Inferior parietal cortex (tissue), 1 donor: ENCODE results near the gene CCL4L2.
"Not testable (repeated sequence)": the region's sequence is repeated elsewhere in the genome, so short reads cannot be mapped to it uniquely, and the experiment has no call there.

ENCODE experiments used
- DNase-seq: peaks from one replicate; pipeline ENCODE4 v3.0.0-alpha.2; 2016; ENCODE audit errors: extremely low spot score

The CCL4L2 gene

DNA sequence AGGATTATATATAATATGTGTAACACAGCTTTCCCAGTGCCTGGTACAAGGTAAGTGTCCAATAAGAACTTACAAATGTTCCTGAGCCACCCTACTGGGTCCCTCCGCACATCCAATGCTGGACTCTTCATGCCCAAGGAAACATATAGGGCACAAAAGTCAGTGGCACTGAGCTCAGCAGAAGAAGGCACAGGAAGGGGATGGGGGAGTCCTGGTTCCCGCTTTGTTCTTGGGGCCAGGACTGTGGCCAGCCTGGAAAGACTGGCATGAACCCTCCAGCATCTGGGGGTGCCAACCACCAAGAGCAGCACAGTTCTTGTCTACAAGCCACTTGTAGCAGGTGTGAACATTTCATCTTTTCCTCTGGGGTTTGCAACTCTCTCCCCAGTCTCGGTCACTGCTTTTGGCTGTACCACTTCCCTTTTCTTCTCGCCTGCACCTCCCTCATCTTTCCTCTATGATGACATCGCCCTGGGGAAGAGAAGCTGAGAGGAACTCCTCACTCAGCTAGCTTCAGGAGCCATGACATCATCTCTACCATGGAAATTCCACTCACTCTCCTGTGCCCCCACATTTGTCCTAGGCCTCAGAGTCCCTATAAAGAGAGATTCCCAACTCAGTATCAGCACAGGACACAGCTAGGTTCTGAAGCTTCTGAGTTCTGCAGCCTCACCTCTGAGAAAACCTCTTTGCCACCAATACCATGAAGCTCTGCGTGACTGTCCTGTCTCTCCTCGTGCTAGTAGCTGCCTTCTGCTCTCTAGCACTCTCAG, at the start of gene CCL4L2:
TSS of gene CCL4L2 (plus strand) at position 625 of the 773 bp plus-strand sequence.
- DNase-seq = not testable (repeated sequence)

DNA sequence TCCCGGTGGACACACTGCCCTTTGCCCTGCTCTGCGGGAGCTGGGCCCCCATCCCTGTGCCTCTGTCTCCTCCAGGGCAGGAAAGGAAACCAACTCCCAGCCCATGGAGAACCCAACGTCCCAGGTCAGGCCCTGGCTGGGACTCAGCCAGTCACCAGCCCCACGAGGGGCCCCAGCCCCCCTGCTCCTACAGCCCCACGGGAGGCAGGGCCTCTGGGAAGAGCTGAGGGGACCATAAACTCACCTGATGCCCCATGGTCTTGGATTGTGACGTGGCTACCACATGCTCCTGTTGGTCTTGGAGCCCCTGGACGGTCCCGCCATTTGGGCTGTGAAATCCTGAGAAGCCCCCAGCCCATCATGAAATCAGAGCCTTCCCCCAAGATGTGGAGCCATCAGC, 42.0 kb upstream of the CCL4L2 start:
- not testable (repeated sequence) for DNase-seq

DNA sequence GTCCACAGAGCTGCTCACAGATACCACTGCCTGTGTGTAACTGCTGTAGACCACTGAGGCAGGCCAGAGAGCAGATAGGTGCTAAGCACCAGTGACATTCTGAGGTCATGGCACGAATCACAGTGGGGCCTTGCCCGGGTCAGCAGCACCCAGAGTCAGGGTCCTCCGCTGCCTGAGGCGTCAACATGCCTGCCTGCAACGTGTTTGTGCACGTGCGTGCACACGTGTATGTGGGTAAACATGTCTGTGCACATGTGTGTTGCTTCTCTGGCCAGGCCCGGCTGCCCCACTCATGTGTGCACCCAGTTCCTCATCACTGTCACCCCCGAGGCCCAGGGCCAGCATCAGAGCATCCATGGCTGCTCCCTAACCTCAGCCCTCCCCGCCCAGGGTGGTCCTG, 34.3 kb upstream of the CCL4L2 start, which contains the start of gene TBC1D3B:
TSS of gene TBC1D3B (minus strand) at position 101 of the 400 bp plus-strand sequence. CDS start 1,586 bp downstream, outside the sequence.
- DNase-seq = not testable (repeated sequence)

DNA sequence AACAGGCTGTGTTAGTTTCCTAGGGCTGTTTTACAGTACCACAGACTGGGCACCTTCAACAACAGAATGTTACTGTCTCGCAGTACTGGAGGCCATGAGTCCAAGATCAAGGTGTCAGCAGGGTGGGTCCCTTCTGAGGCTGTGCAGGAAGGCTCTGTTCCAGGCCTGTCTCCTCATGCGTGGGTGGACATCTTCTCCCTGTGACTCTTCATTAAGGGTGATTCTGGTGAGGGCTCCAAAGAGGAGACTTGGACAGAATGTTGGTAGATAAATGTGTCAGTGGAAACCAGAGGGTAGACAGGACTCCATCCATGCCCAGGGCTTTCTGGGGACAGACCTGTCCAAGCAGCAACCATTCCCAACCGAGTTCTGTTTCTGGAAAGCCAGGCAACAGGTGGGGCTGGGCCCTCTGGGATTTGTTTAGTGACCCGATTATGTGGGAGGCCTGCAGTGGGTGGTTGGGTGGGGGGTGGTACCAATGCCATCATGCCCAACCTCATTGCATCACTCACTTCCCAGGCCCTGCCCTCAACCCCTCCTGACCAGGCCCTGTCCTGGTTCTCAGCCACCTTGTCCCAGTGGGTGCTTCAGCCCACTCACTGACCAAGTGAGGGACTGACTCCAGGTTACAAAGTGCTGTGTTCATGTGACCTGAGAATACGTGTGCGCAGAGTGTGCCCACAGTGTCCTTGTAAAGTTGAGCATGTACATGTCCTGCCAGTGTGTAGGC, 29.3 kb upstream of the CCL4L2 start:
- DNase-seq = not testable (repeated sequence)

DNA sequence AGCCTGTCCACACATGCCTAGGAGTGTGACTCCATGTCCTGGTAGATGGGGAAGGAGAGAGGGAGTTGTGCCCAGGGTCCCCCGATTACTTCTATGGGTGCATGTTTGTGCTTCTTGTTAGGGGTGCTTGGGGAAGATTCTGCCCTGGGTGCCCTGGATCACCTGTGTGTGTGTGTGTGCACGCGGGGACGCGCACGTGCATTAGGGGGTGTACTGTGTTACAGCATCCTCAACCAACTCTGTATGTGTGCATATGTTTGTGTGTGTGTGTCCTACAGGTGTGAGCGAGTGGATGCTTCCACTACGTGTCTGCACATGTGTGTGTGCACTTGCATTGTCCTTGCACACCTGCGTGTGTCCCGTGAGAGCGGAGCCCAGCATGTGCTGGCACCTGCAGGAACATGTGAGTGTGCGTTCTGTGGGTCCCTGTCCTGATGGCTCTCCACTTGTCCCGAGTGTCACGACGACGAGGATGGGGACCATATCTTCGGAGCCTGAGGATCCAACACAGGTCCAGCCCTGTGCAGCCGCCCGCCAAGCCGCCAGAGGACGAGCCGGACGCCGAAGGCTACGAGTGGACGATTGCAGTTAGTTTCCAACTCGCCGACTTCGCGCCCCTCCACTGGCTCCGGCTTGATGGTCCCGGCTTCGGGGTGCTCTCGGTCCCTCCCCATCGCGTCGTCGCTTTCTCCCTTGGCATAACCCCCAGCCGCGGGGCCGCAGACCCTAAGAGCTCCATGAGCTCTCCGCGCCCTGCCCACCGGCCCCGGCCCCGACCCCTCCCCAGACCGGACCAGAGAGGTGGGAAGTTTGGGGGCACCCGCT, 28.5 kb upstream of the CCL4L2 start:
- DNase-seq = no peak

DNA sequence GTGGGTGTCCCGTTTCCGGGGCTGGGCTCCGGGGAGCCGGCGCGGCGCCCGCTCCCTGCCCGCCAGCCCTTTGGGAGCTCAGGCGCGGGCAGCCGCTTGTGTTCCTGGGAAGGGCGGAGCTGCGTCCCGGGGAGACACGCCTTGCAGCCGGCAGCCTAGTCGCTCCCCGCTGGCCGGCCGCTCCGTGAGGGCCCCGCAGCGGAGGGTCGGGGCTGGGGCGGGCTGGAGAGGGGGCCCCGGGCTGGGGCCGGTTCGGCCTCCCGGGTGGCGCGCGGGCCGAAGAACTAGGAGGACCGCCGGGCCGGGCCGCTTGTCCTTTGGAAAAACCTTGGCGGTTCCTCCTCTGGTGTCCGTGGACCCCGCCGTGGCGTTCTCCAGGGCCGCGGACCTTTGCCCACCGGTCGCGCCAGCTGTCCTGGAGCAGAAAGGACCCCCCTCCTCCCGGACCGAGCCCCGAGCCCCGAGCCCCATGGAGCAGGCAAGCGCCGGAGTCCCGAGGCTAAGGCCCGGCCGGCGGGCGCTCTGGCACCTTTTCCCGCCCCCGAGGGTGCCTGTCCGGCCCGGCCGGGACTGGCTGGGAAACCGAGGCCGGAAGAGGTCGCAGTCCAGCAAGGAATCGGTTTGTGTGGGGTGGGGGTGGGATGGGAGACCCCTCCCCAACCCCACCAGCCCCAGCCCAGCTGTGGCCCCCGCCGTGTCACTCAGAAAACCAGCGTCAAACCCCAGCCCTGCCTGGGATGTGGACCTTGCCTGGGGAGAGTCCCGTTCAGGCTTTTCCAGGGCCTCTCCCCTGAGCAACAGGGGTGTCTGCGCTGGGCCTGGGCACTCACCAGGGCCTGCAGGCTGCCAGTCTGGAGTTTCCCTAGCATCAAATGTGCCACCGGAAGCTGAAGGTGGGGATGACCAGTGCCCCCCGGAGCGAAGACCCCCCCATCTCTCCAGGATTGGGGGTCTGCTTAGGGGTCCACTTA, 27.6 kb upstream of the CCL4L2 start:
- no peak for DNase-seq

DNA sequence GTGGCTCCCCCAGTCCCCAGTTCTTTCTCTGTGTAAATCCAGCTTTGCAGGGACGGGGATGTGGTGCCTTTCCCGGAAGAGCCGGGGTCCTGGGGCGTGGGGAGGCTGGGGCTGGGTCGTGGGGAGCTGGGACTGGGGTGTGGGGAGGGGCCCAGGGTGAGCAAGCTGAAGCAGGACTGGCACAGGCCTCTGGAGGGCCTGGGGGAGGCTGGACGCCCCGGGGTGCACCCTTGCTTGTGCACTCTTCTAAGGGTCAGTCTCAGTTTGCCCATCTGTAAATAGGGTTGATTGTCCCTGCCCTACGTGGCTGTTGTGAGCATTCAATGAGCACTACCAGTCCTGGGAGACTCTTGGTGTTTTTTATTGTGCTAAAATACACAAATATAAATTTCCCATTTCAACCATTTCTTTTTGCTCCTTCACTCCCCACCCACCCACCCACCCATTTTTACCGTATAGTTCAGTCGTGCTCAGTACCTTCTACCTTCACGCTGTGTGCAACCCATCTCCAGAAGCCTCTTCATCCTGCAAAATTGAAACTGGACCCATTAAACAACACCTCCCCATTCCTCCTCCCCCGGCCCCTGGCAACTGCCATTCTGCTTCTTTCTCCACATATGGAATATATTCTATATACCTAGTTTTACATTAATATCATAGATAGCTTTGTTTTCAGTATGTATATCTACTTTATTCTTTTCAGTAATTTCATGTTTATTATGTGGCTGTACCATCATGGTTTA, 26.7 kb upstream of the CCL4L2 start:
- no peak for DNase-seq

DNA sequence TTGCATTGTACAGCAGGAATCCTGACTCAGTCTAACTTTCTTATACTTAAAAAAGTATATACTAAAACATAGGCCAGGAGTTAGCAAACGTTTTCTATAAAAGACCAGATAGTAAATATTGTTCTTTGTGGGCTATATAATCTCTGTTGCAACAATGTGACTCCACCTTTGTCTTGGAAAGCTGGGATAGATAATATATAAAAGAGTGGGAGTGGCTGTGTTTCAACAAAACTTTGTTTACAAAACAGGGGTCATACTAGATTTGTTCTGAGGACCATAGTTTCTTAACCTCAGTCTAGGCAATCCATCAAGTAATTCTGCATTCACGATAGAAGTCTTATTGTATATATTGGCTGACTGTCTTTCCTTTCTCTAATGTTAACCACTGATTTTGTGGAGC, 25.4 kb upstream of the CCL4L2 start:
- DNase-seq = no peak

DNA sequence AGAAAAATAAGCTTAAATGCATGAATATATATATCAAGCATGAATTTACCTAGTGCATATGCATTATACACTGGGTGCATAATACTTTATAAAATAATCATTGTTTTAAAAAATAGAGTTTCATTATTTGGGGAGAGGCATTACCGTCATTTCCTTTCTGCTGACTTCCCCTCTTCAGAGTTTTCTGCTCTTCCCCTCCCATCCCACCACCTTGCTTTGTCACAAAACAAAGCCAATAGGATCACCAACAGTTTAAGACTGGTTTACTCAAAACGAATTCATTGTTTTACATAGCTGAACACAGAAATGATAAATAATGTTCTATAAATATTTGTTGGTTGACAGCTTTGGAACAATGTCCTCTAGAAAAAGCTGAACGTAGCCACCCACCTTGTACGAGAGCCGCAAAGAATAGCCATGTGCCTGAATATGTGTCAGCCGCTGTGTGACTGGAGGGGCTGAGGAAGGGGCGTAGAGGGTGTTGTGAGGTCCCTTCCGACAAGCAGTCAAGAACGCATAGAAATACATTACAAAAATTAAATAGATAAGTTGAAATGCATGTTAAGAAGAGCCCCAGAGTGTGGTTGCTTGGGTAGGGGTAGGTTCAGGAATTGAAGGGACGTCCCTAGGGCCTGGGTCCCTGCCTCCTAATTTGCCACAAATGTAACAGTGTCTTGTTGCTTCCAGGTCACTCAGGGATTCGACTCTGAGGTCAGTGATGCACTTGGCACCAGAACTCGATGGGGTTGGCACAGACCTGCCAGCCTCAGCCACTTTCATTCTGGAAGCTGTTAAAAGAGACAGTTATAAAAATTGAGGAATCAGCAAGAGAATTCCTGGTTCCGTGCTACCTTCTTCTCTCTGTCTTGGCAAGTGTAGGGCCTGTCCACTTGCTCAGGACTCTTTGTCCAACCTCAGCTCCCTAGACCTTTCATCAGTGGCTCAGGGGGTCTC, 23.8 kb upstream of the CCL4L2 start:
- DNase-seq = not testable (repeated sequence)

DNA sequence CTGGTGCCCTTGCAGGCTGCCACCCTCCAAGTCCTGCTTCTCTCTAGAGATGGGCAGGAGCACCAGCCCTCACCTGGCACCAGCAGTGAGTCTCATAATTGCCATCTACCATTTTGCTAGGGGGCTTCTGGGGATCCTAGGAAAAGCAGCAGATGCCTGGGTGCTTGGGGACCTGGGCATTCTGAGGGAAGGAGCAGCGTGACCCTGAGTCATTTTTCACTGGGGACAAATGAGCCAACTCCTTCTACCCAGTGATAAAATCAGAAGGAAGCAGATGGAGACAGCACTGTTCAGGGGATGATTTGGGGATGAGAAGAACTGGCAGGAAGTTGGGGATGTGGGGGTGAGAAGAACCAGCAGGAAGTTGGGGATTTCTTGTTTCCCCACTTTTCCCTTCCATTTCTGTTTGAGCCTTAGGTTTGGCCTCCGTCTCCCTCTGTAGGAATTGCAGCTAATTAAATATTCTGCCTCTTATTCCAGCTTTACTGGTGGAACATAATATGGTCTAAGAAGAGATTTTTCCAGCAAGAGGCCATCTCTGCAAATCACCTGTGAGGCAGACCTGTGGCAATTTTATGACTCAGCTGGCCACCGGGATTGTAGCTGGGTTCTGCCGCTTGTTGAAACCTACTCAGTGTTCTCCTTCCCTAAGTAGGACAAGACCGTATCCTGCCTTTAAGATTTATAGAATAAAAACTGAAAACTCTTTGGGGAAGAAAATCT, 22.8 kb upstream of the CCL4L2 start:
- not testable (repeated sequence) for DNase-seq

DNA sequence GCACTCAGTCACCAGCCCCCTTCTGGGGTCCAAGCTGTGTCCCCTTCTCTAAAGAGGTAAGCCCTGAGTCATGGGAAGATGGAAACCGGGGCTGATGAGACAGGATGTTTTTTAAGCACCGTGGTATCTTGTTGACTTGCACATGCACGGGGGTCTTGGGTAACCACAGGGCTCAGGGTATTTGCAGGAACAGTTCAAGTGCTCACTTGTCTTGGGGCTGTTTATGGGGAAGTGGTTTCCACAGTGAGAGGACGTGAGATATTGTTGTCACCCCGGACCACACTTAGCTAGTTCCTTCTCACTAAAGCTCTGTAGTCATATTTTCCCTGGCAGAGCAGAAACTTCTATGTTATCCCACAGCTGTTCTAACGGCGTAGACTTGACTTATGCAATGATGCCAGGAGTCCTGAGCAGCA, 22.0 kb upstream of the CCL4L2 start:
- DNase-seq = no peak

DNA sequence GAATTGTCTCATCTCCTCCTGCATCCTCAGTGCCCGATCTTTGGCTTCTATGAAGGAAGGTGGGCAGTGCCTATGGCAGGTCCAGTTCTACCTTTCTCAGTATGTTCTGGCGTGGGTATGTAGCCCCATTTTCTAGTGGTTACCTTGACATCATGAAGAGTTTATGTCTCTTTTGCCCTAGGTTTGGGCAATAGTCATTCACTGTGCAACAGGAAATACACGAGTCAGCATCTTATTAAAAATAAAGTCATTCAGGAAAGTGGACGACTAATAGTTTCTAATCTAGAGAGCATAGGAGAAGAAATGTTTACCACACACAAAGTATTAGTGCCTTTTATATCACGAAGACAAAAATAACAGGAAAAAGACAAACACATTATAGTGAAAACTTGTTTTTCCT, 20.9 kb upstream of the CCL4L2 start:
- not testable (repeated sequence) for DNase-seq

DNA sequence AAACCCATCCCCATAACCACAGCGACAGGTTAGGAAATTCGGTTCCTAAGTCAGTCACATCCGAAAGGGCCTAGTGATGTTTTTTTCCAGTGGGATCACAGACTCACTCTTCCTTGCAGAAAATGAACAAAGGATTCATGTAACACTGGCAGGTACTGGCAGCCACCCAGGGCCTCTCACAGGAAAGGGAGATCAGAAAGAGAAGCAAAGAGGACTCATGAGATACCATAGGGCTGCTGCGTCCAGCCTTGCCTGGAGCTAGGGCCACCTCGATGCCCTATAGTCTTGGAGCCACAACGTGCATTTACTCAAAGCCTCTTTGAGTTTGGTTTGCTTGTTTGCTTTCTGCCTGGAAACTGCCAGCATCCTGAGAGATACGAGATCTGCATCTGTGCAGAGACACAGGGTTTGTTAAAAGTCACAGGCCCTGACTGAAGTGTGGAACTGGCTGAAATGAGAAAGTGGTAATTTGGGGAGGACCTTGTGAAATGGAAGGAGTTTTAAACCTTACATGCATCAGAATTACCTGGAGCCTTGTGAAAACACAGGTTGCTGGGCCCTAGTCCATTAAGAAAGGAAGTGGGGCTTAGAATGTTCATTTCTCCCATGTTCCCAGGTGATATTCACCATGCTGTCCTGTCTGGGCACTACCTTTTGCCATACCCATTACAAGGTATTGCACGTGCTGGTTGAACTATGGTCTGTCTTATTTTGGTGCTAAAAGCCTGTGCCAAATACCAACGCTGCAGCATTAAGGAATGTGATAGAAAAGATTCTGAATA, 20.1 kb upstream of the CCL4L2 start:
- not testable (repeated sequence) for DNase-seq

DNA sequence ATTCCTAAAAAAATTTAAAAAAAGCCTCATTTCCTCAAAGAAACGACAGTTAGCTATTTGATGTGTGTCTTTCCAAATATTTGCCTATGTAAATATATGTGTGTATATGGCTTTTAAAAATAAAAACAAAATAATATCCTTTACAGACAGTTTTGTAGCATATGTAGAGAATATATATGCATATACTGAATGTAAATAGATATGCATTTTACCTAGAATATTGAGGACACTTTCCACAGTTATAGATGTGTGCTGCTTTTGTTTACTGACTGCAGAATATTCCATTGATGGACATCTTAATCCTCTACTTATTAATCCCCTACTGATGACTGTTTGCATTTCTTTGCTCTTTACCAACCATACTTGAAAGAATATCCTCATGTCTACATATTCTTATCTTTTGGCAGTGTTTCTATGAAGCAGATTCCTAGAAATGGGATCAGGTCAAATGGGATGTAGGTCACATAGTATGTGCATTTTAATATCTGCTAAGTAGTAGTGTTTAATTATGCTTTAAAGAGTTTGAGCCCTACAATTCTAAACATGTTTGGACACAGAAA, 17.6 kb upstream of the CCL4L2 start:
- DNase-seq = no peak

DNA sequence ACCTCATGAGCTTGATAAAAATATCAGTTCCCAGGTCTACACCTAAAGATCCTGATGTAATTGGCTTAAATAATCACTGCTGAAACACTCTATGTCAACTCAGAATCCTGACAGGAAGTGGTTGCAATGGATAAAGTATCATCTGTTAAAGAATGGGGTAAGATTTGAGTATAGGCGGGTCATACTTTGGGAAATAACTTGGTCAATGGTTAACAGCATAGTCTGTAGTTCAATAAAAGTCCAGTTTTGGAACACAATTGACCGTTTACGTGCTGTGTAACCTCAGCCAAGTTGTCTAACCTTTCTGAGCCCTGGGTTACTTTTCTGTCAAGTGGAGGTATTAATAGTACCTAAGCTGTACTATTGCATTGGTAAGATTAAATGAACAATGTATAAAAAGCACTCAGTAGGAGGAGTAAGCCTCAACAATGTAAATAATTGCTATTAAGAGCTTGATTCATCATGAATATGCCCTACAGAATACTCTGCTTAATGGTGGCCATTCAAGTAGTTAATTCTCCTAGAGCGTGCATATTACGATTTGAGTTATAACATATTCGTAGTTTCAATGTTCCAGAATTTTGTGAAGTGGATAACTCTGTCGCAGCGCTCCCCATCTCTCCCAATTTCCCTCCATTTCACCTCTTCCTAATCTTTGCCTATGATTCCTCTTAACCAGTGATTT, 16.6 kb upstream of the CCL4L2 start:
- not testable (repeated sequence) for DNase-seq

DNA sequence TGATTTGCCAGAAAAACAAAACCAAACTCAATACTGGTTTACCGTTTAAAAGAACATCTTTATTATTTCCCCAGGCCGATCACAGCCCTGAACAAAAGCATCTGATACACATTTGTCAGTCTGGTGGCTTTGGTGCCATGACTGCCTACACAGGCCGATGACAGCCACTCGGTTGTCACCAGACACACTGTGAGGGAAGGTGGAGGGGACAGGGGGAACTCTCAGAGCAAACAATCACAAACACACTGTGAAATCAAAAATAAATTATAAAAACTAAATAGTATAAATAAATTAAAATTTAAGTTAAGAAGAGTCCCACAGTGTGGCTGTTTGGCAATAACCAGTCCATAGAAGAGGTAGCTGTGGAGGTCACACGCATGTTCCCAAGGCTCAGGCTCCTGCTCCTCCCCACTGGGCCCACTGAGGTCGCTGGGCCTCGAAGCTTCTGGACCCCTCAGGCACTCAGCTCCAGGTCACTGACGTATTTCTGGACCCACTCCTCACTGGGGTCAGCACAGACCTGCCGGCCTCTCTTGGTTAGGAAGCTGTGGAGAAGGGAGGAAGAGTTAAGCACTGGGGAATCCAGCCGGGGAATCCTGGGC, 15.9 kb upstream of the CCL4L2 start:
- not testable (repeated sequence) for DNase-seq
